ENCODE results near the gene ZNF274. TPM values are rescaled to one million over a fixed set of nuclear protein-coding genes. Genes with fewer than 3 reads are reported as not detected.
A peak's percentile ranks its signal among the peaks of the same experiment; 100 is the strongest.

The ZNF274 gene
- total and polyA plus RNA-seq, 5 experiments from 2014 or later: 26.5 to 119 (median 38.7) TPM

DNA sequence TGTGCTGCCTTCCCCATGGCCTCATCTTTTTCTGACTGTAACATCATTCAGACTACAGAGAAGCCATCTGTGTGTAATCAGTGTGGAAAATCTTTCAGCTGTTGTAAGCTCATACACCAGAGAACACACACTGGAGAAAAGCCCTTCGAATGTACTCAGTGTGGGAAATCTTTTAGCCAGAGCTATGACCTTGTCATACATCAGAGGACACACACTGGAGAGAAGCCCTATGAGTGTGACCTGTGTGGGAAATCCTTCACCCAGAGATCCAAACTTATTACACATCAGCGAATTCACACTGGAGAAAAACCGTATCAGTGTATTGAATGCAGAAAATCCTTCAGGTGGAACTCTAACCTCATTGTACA, 78.7 kb downstream of the ZNF274 start:
- no peak for ATAC-seq
- POLR2A ChIA-PET: interaction anchor here (2.4 kb wide), 1 partner anchor 78 kb away, joined by 8 read pairs; the partner anchor contains the start of gene ZNF274
- peaks cover 0 to 100% (median 25%) of the 10 kb centered on the region in 9 donors for H3K9me3 Mint-ChIP-seq

DNA sequence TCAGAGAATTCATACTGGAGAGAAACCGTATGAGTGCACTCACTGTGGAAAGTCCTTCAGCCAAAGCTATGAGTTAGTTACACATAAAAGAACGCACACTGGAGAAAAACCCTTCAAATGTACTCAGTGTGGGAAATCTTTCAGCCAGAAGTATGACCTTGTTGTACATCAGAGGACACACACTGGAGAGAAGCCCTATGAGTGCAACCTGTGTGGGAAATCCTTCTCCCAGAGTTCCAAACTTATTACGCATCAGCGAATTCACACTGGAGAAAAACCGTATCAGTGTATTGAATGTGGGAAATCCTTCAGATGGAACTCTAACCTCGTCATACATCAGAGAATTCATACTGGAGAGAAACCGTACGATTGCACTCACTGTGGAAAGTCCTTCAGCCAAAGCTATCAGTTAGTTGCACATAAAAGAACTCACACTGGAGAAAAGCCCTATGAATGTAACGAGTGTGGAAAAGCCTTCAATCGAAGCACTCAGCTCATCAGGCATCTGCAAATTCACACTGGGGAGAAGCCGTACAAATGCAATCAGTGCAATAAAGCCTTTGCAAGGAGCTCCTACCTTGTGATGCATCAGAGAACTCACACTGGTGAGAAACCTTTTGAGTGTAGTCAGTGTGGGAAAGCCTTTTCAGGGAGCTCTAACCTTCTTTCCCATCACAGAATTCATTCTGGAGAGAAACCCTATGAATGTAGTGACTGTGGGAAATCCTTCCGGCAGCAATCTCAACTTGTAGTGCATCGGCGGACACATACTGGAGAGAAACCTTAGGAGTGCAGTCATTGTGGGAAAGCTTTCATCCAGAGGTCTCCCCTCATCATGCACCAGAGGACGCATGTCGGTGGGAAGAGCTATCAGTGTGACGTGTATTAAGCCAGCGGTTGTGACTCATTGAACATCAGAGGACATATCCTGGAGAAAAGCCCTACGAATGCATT, 79.4 kb downstream of the ZNF274 start:
- POLR2A ChIA-PET: interaction anchor here (0.6 to 2.4 kb wide), 3 partner anchors 12 to 1078 kb away, joined by 3 to 8 read pairs (median 8); partner anchors contain the start of gene ZNF274
- peak overlapping the region in 1 of 10 donors; percentile 18 for H3K27ac Mint-ChIP-seq

More for the DNA sequence above, 78.7 kb downstream of the ZNF274 start:
- Mint-ChIP-seq H3K27ac (no peak overlapping the region), H3K36me3 (peaks cover 36 to 95% (median 71%) of the 10 kb centered on the region in 3 donors), H3K4me3 (no peak overlapping the region), H3K27me3 (no peaks in the 10 kb centered on the region), H3K4me1 (no peaks in the 10 kb centered on the region)
- no peak for DNase-seq

DNA sequence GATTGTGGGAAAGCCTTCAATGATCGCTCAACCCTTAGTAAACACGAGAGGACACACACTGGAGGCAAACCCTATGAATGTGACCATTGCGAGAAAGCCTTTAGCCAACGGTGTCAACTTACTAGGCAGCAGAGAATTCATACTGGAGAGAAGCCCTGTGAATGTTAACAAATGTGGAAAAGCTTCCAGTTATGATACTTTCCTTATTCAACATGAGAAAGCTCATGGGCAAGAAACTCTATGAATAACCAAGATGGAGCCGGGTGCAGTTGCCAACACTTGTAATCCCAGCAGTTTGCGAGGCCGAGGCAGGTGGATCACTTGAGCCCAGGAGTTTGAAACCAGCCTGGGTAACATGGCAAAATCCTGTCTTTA, 80.0 kb downstream of the ZNF274 start:
- POLR2A ChIA-PET: interaction anchor here (0.6 to 2.4 kb wide), 3 partner anchors 12 to 1079 kb away, joined by 3 to 8 read pairs (median 8); partner anchors contain the start of gene ZNF274
- DNase-seq (no peak), ATAC-seq (no peak)
- no peaks in the 10 kb centered on the region for H3K27me3 Mint-ChIP-seq
- H3K4me3 Mint-ChIP-seq: no peak overlapping the region
- peak overlapping the region in 1 of 10 donors; percentile 18 for H3K27ac Mint-ChIP-seq
- no peaks in the 10 kb centered on the region for H3K4me1 Mint-ChIP-seq
- peaks cover 0 to 100% (median 17%) of the 10 kb centered on the region in 9 donors for H3K9me3 Mint-ChIP-seq
- peaks cover 31 to 93% (median 69%) of the 10 kb centered on the region in 3 donors for H3K36me3 Mint-ChIP-seq

More for the DNA sequence above, 79.4 kb downstream of the ZNF274 start:
- Mint-ChIP-seq H3K27me3 (no peaks in the 10 kb centered on the region), H3K9me3 (peaks cover 0 to 100% (median 24%) of the 10 kb centered on the region in 9 donors), H3K4me3 (no peak overlapping the region), H3K36me3 (peaks cover 38 to 95% (median 73%) of the 10 kb centered on the region in 3 donors), H3K4me1 (no peaks in the 10 kb centered on the region)
- DNase-seq (no peak), ATAC-seq (no peak)

Other genes with a start within 250 kb of the ZNF274 start
- gene ZNF418, start 247.7 kb upstream of the ZNF274 start, total RNA-seq: 10 to 100 TPM; 28.0 to 31.8 TPM
- 1 to 10 TPM in 2 of 3 donors, not detected in 1; 1.0 to 2.1 TPM for gene ZNF418, start 247.7 kb upstream of the ZNF274 start, polyA plus RNA-seq
- gene ZNF256, start 235.4 kb upstream of the ZNF274 start, total RNA-seq: 10 to 100 TPM; 21.8 to 22.8 TPM
- 1 to 10 TPM; 4.5 to 6.2 (median 4.9) TPM for gene ZNF256, start 235.4 kb upstream of the ZNF274 start, polyA plus RNA-seq
- 1 to 10 TPM; 2.2 to 2.9 TPM for gene C19orf18, start 208.5 kb upstream of the ZNF274 start, total RNA-seq
- gene C19orf18, start 208.5 kb upstream of the ZNF274 start, polyA plus RNA-seq: under 1 TPM in 1 of 3 donors, not detected in 2; 0.24 TPM
- 10 to 100 TPM; 52.6 to 53.2 TPM for gene ZNF606, start 180.2 kb upstream of the ZNF274 start, total RNA-seq
- 1 to 10 TPM; 2.1 to 6.5 (median 6.0) TPM for gene ZNF606, start 180.2 kb upstream of the ZNF274 start, polyA plus RNA-seq
- not detected for gene ZSCAN1, start 149.0 kb upstream of the ZNF274 start, total RNA-seq
- gene ZSCAN1, start 149.0 kb upstream of the ZNF274 start, polyA plus RNA-seq: not detected
- 10 to 100 TPM; 13.3 to 15.4 TPM for gene ZNF135, start 123.8 kb upstream of the ZNF274 start, total RNA-seq
- gene ZNF135, start 123.8 kb upstream of the ZNF274 start, polyA plus RNA-seq: 1 to 10 TPM in 2 of 3 donors, under 1 TPM in 1; 0.79 to 4.3 (median 3.8) TPM
- gene ZSCAN18, start 84.8 kb upstream of the ZNF274 start, total RNA-seq: 100 to 1,000 TPM; 107 to 110 TPM
- gene ZSCAN18, start 84.8 kb upstream of the ZNF274 start, polyA plus RNA-seq: 10 to 100 TPM; 18.7 to 30.0 (median 27.4) TPM
- 10 to 100 TPM; 16.2 to 17.4 TPM for gene ZNF329, start 32.3 kb upstream of the ZNF274 start, total RNA-seq
- 10 to 100 TPM in 1 of 3 donors, 1 to 10 TPM in 2; 5.9 to 11.9 (median 7.6) TPM for gene ZNF329, start 32.3 kb upstream of the ZNF274 start, polyA plus RNA-seq
- gene ZNF544, start 45.9 kb downstream of the ZNF274 start, total RNA-seq: 10 to 100 TPM; 57.4 to 60.1 TPM
- gene ZNF544, start 45.9 kb downstream of the ZNF274 start, polyA plus RNA-seq: 10 to 100 TPM; 19.5 to 35.2 (median 23.9) TPM
- gene ZNF8, start 95.9 kb downstream of the ZNF274 start, total RNA-seq: 10 to 100 TPM; 12.9 to 13.1 TPM
- gene ZNF8, start 95.9 kb downstream of the ZNF274 start, polyA plus RNA-seq: 1 to 10 TPM in 1 of 3 donors, under 1 TPM in 2; 0.44 to 1.1 (median 0.75) TPM
- gene ERVK3-1, start 122.3 kb downstream of the ZNF274 start, total RNA-seq: 10 to 100 TPM; 84.3 to 86.1 TPM
- gene ERVK3-1, start 122.3 kb downstream of the ZNF274 start, polyA plus RNA-seq: 10 to 100 TPM; 55.1 to 80.9 (median 72.0) TPM
- gene ZSCAN22, start 143.9 kb downstream of the ZNF274 start, total RNA-seq: 1 to 10 TPM; 4.6 TPM
- 1 to 10 TPM in 2 of 3 donors, under 1 TPM in 1; 0.69 to 3.3 (median 1.4) TPM for gene ZSCAN22, start 143.9 kb downstream of the ZNF274 start, polyA plus RNA-seq
- 10 to 100 TPM; 26.3 to 38.3 TPM for gene A1BG, start 170.4 kb downstream of the ZNF274 start, total RNA-seq
- 100 to 1,000 TPM in 2 of 3 donors, 10 to 100 TPM in 1; 96.6 to 126 (median 121) TPM for gene A1BG, start 170.4 kb downstream of the ZNF274 start, polyA plus RNA-seq
- gene ZNF497, start 179.7 kb downstream of the ZNF274 start, total RNA-seq: 1 to 10 TPM; 4.7 to 6.6 TPM
- gene ZNF497, start 179.7 kb downstream of the ZNF274 start, polyA plus RNA-seq: 1 to 10 TPM; 1.8 to 2.2 (median 1.9) TPM
- 1 to 10 TPM; 5.6 to 5.8 TPM for gene ZNF837, start 198.0 kb downstream of the ZNF274 start, total RNA-seq
- 10 to 100 TPM in 1 of 3 donors, 1 to 10 TPM in 2; 4.2 to 14.3 (median 9.9) TPM for gene ZNF837, start 198.0 kb downstream of the ZNF274 start, polyA plus RNA-seq
- 1,000 to 10,000 TPM; 1,656 to 1,664 TPM for gene RPS5, start 204.2 kb downstream of the ZNF274 start, total RNA-seq
- gene RPS5, start 204.2 kb downstream of the ZNF274 start, polyA plus RNA-seq: 1,000 to 10,000 TPM; 1,899 to 2,106 (median 2,080) TPM
- 1 to 10 TPM in 1 of 2 experiments, under 1 TPM in 1; 0.39 to 1.2 TPM for gene RNF225, start 212.6 kb downstream of the ZNF274 start, total RNA-seq
- not detected for gene RNF225, start 212.6 kb downstream of the ZNF274 start, polyA plus RNA-seq
- 10 to 100 TPM; 10.6 to 10.7 TPM for gene ZNF584, start 225.6 kb downstream of the ZNF274 start, total RNA-seq
- gene ZNF584, start 225.6 kb downstream of the ZNF274 start, polyA plus RNA-seq: 1 to 10 TPM; 6.3 to 6.5 (median 6.4) TPM